Mesothelial cell of epicardium (in vitro differentiated cells): ENCODE data around the gene PLOD2. TPM values are rescaled to one million over a fixed set of nuclear protein-coding genes. Genes with fewer than 3 reads are reported as not detected.

ENCODE experiments used
- DNase-seq, 2 experiments: peaks; one replicate each; pipeline ENCODE4 v3.0.0; 2021; ENCODE audit warnings: low spot score in 2 of 2; ENCODE audit not compliant: unreplicated experiment in 2 of 2
- H3K27ac Mint-ChIP-seq: 2 replicates; pipeline ENCODE4 v1.8.0; 2021; ENCODE audit warnings: mixed read lengths
- H3K27me3 Mint-ChIP-seq: 2 replicates; pipeline ENCODE4 v1.8.0; 2021; ENCODE audit warnings: low read depth, mixed read lengths
- H3K36me3 Mint-ChIP-seq: 2 replicates; pipeline ENCODE4 v1.8.0; 2021; ENCODE audit warnings: mixed read lengths
- H3K4me1 Mint-ChIP-seq: 2 replicates; pipeline ENCODE4 v1.8.0; 2021; ENCODE audit warnings: mixed read lengths
- H3K4me3 Mint-ChIP-seq: 2 replicates; pipeline ENCODE4 v1.8.0; 2021; ENCODE audit warnings: mild to moderate bottlenecking, moderate library complexity, mixed read lengths
- H3K9me3 Mint-ChIP-seq: 2 replicates; pipeline ENCODE4 v1.8.0; 2021; ENCODE audit warnings: mixed read lengths
- total RNA-seq: library from RNA; stranded (reverse); gene quantifications from 3 replicates; pipeline ENCODE4 v1.2.1, GENCODE V29; 2021
- TF ChIP-seq, protein P1 (sequence below): fragments of 200-600 bp; sonication (generic); IDR thresholded peaks from one replicate; pipeline ENCODE4 v1.5.0; 2021; ENCODE audit warnings: antibody characterized with exemption; ENCODE audit not compliant: unreplicated experiment

Gene PLOD2
- 83.2 to 86.6 TPM (median 86.0 TPM) in 3 replicates for total RNA-seq

DNA sequence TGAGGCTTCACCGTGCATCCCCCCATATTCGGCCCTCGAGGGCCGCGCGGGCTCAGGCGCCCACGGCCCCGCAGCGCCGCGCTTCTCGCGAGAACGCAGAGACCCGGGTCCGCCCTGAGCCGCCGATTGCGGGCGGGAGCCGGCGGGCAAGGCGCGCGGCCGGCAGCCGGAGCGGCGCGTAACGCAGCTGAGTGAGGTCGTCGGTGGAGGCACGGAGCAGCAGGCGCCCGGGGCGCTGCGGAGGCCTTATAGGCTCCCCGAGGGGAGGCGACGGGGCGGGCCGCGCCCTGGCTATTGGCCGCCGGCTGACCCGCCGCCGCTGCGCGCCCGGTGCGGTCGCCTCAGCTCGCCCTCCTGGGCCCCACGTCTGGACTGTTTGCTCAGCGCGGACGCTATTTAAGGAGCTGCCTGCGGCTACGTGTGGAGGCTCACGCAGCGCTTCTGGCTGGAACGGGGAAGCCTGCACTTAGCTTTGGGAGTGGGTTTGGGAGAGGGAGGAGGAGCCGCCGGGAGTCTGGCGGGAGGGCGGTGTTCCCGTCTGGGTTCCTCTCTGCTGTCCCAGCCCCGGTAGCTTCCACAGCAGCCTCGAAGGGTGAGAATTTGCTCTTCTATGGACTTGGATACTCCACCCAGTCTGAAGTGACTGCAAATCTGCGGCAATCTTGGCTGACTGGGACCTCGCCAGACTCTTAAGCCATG, at the start of gene PLOD2:
Gene PLOD2 (minus strand): TSS at position 221 of the 699 bp plus-strand sequence. CDS start 195 bp downstream, at position 26.
- DNase-seq, result peak; percentile 55 to 81
- Mint-ChIP-seq H3K9me3 (no peaks in the 10 kb centered on the region), H3K4me1 (peaks cover 71% of the 10 kb centered on the region), H3K36me3 (no peaks in the 10 kb centered on the region), H3K27ac (peak within 1 kb of the TSS; percentile 93), H3K27me3 (no peaks in the 10 kb centered on the region), H3K4me3 (peak within 1 kb of the TSS; percentile 88)
- TF ChIP-seq, protein P1, sequence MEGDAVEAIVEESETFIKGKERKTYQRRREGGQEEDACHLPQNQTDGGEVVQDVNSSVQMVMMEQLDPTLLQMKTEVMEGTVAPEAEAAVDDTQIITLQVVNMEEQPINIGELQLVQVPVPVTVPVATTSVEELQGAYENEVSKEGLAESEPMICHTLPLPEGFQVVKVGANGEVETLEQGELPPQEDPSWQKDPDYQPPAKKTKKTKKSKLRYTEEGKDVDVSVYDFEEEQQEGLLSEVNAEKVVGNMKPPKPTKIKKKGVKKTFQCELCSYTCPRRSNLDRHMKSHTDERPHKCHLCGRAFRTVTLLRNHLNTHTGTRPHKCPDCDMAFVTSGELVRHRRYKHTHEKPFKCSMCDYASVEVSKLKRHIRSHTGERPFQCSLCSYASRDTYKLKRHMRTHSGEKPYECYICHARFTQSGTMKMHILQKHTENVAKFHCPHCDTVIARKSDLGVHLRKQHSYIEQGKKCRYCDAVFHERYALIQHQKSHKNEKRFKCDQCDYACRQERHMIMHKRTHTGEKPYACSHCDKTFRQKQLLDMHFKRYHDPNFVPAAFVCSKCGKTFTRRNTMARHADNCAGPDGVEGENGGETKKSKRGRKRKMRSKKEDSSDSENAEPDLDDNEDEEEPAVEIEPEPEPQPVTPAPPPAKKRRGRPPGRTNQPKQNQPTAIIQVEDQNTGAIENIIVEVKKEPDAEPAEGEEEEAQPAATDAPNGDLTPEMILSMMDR, result no peak

DNA sequence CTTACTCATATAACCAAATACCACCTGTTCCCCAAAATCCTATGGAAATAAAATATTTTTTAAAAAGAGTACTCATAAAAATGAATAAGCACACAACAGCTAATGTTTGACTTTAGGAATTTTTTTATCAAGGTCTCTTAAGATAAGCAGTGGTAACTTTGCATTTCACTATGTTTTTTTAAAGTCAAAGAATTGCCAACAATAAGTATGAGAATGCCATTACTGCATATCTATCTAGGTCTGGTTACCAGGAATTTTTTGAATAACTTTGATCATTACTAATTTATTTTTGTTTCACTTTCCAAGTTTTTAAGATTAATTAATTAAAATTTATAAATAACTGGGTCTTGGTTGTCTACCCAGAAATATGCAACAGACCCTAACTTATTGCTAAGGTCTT, 48.4 kb upstream of the PLOD2 start:
- DNase-seq, result no peak
- H3K4me3 Mint-ChIP-seq, result no peak overlapping the region
- no peaks in the 10 kb centered on the region for H3K4me1 Mint-ChIP-seq
- H3K27ac Mint-ChIP-seq, result no peak overlapping the region
- H3K36me3 Mint-ChIP-seq, result peaks cover 16% of the 10 kb centered on the region
- TF ChIP-seq, protein P1, result no peak
- H3K9me3 Mint-ChIP-seq, result peaks cover 12% of the 10 kb centered on the region
- H3K27me3 Mint-ChIP-seq, result no peaks in the 10 kb centered on the region

DNA sequence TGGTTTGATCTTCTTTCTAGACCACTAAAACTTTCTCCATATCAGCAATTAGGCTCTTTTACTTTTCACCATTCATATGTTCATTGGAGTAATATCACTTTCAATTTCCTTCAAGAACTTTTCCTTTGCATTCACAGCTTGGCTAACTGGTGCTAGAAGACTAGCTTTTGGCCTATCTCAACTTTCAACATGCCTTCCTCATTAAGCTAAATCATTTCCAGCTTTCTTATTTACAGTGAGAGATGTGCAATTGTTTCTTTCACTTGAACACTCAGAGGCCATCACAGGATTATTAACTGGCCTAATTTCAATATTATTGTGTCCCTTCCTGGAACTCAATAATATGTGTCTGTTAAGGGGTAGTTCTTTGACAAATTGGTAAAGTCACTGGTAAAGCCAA, 42.8 kb upstream of the PLOD2 start:
- peaks cover 10% of the 10 kb centered on the region for H3K9me3 Mint-ChIP-seq
- H3K27ac Mint-ChIP-seq, result no peak overlapping the region
- H3K4me3 Mint-ChIP-seq, result no peak overlapping the region
- no peak for DNase-seq
- H3K4me1 Mint-ChIP-seq, result no peaks in the 10 kb centered on the region
- H3K27me3 Mint-ChIP-seq, result no peaks in the 10 kb centered on the region
- H3K36me3 Mint-ChIP-seq, result peaks cover 16% of the 10 kb centered on the region
- TF ChIP-seq, protein P1, result no peak

- H3K4me3 Mint-ChIP-seq, result no peak overlapping the region
- no peaks in the 10 kb centered on the region for H3K27me3 Mint-ChIP-seq
- H3K27ac Mint-ChIP-seq, result no peak overlapping the region
- H3K36me3 Mint-ChIP-seq, result no peaks in the 10 kb centered on the region
- H3K4me1 Mint-ChIP-seq, result peaks cover 2% of the 10 kb centered on the region
- DNase-seq, result no peak
- TF ChIP-seq, protein P1, result no peak
- no peaks in the 10 kb centered on the region for H3K9me3 Mint-ChIP-seq
These were observed 39.7 kb upstream of the PLOD2 start for GRCh38 chr3:146200461-146201220.

DNA sequence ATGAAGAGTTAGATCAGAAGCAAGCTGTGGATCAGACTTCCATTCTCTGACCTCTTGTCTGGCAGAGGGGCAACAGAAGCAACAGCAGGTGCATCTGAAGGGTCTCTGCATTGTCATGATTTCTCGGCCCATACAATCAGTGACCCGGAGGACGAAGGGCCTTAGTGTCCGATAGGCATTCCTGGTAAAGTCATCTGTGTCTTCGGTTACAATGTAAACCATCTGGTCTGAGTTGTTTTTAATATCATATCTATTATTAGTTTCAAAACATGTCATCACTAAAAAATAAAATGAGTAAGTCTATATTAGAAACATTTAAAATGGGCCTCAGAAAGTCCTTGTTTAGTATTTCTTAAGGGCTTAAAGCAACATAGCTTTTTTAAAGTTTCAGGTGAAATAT, 38.8 kb upstream of the PLOD2 start:
- no peak overlapping the region for H3K4me3 Mint-ChIP-seq
- H3K27me3 Mint-ChIP-seq, result no peaks in the 10 kb centered on the region
- TF ChIP-seq, protein P1, result no peak
- no peaks in the 10 kb centered on the region for H3K36me3 Mint-ChIP-seq
- H3K4me1 Mint-ChIP-seq, result peaks cover 6% of the 10 kb centered on the region
- no peaks in the 10 kb centered on the region for H3K9me3 Mint-ChIP-seq
- DNase-seq, result no peak
- no peak overlapping the region for H3K27ac Mint-ChIP-seq
